GM23338 (cell line): ENCODE measurements around the gene NXN. TPM values are rescaled to one million over a fixed set of nuclear protein-coding genes. Genes with fewer than 3 reads are reported as not detected.

Experiments
- ATAC-seq: fragments of 200-7000 bp; cut with Tn5 transposase; 3 replicates; pipeline ENCODE4 v1.9.1; 2020
- DNase-seq: peaks from one replicate; pipeline ENCODE4 v3.0.0-alpha.2; 2015; ENCODE audit warnings: low spot score
- H2AFZ ChIP-seq: fragments of 200-600 bp; sonication (generic); 2 replicates; pipeline ENCODE4 v1.8.0; 2016; ENCODE audit warnings: antibody characterized with exemption, mild to moderate bottlenecking, moderate library complexity
- H3F3A ChIP-seq: fragments of 200-600 bp; sonication (generic); replicated peaks from 2 replicates; pipeline ENCODE4 v1.8.0; 2017; ENCODE audit warnings: antibody characterized with exemption, mixed run types, low read depth
- H3K27ac ChIP-seq: fragments of 200-600 bp; sonication (generic); 2 replicates; pipeline ENCODE4 v1.6.1; 2016; ENCODE audit warnings: low read depth
- H3K27me3 ChIP-seq: fragments of 200-600 bp; sonication (generic); 2 replicates; pipeline ENCODE4 v1.8.0; 2016; ENCODE audit warnings: mild to moderate bottlenecking, mixed run types, moderate library complexity; ENCODE audit not compliant: insufficient read depth
- H3K36me3 ChIP-seq: fragments of 200-600 bp; sonication (generic); 2 replicates; pipeline ENCODE4 v1.8.0; 2016; ENCODE audit warnings: mild to moderate bottlenecking; ENCODE audit not compliant: insufficient read depth
- H3K4me1 ChIP-seq: fragments of 200-600 bp; sonication (generic); 2 replicates; pipeline ENCODE4 v1.8.0; 2016; ENCODE audit warnings: mild to moderate bottlenecking, moderate library complexity; ENCODE audit not compliant: insufficient read depth
- H3K4me2 ChIP-seq: fragments of 200-600 bp; sonication (generic); 2 replicates; pipeline ENCODE4 v1.7.1; 2017; ENCODE audit warnings: mixed run types
- H3K4me3 ChIP-seq: fragments of 200-600 bp; sonication (generic); 2 replicates; pipeline ENCODE4 v1.6.1; 2016; ENCODE audit warnings: mixed run types
- H3K79me2 ChIP-seq: fragments of 200-600 bp; sonication (generic); replicated peaks from 2 replicates; pipeline ENCODE4 v1.8.0; 2017; ENCODE audit warnings: mild to moderate bottlenecking; ENCODE audit not compliant: insufficient read depth
- H3K9me2 ChIP-seq: fragments of 200-600 bp; sonication (generic); 2 replicates; pipeline ENCODE4 v1.8.0; 2017; ENCODE audit not compliant: insufficient read depth
- H4K20me1 ChIP-seq: fragments of 200-600 bp; sonication (generic); replicated peaks from 2 replicates; pipeline ENCODE4 v1.8.0; 2017; ENCODE audit warnings: mild to moderate bottlenecking; ENCODE audit not compliant: insufficient read depth
- H3K27ac Mint-ChIP-seq: 2 replicates; pipeline ENCODE4 v1.8.0; 2020; ENCODE audit warnings: inconsistent platforms, mild to moderate bottlenecking, moderate library complexity, mixed read lengths
- H3K27me3 Mint-ChIP-seq: 3 replicates; pipeline ENCODE4 v1.8.0; 2022; ENCODE audit warnings: low read depth, mild to moderate bottlenecking, moderate library complexity, mixed read lengths, inconsistent platforms; ENCODE audit not compliant: insufficient read depth, poor library complexity
- H3K36me3 Mint-ChIP-seq: 3 replicates; pipeline ENCODE4 v1.8.0; 2021; ENCODE audit warnings: low read depth, mild to moderate bottlenecking, inconsistent platforms, moderate library complexity, mixed read lengths
- H3K4me1 Mint-ChIP-seq: 3 replicates; pipeline ENCODE4 v1.8.0; 2020; ENCODE audit warnings: mild to moderate bottlenecking, inconsistent platforms, mixed read lengths
- H3K4me3 Mint-ChIP-seq: 3 replicates; pipeline ENCODE4 v1.8.0; 2021; ENCODE audit warnings: moderate library complexity, mild to moderate bottlenecking, inconsistent platforms, mixed read lengths
- H3K9me3 Mint-ChIP-seq: 3 replicates; pipeline ENCODE4 v1.8.0; 2020; ENCODE audit warnings: moderate library complexity, mild to moderate bottlenecking, inconsistent platforms, mixed read lengths
- CREB1 ChIP-seq: fragments of 250-450 bp; sonication (Bioruptor Pico); IDR thresholded peaks from 2 replicates; pipeline ENCODE4 v1.5.0; 2020; ENCODE audit warnings: low read depth, mild to moderate bottlenecking, moderate library complexity
- EZH2 ChIP-seq: fragments of 200-600 bp; sonication (generic); IDR thresholded peaks from one replicate; pipeline ENCODE4 v1.8.0; 2017; ENCODE audit warnings: antibody characterized with exemption, mild to moderate bottlenecking, low read depth; ENCODE audit not compliant: unreplicated experiment
- EZH2phosphoT487 ChIP-seq: fragments of 200-600 bp; sonication (generic); IDR thresholded peaks from one replicate; pipeline ENCODE4 v1.8.1; 2018; ENCODE audit warnings: antibody characterized with exemption; ENCODE audit not compliant: unreplicated experiment
- JUNB ChIP-seq: IDR thresholded peaks from one replicate; pipeline ENCODE4 v1.6.1; 2016; ENCODE audit warnings: antibody characterized with exemption; ENCODE audit not compliant: unreplicated experiment
- NANOG ChIP-seq: IDR thresholded peaks from 2 replicates; pipeline ENCODE4 v1.6.1; 2016; ENCODE audit warnings: antibody characterized with exemption, borderline replicate concordance
- POLR2AphosphoS5 ChIP-seq: IDR thresholded peaks from 2 replicates; pipeline ENCODE4 v1.6.1; 2016; ENCODE audit warnings: antibody characterized with exemption, low read depth
- STAT1 ChIP-seq: IDR thresholded peaks from one replicate; pipeline ENCODE4 v1.6.1; 2016; ENCODE audit warnings: antibody characterized with exemption; ENCODE audit not compliant: unreplicated experiment
- ZNF114 ChIP-seq: fragments of 250-450 bp; sonication (Bioruptor Pico); IDR thresholded peaks from 2 replicates; pipeline ENCODE4 v1.5.0; 2020; ENCODE audit warnings: mild to moderate bottlenecking, moderate library complexity
- ZNF331 ChIP-seq: fragments of 250-450 bp; sonication (Bioruptor Pico); IDR thresholded peaks from 2 replicates; pipeline ENCODE4 v1.5.0; 2020; ENCODE audit warnings: low read depth, mild to moderate bottlenecking, moderate library complexity
- ZNF462 ChIP-seq: fragments of 250-450 bp; sonication (Bioruptor Pico); IDR thresholded peaks from 2 replicates; pipeline ENCODE4 v1.5.0; 2020; ENCODE audit warnings: mild to moderate bottlenecking, moderate library complexity
- polyA plus RNA-seq: library from polyadenylated mRNA; unstranded; fragments of >200 nt; fragmentation: Nextera tagmentation; extraction: Ambion mirVana; gene quantifications from 2 replicates; pipeline ENCODE4 v1.2.1, GENCODE V29; 2016
- total RNA-seq: library from RNA; depleted of rRNA; stranded (reverse); fragments of >200 nt; shearing (Covaris generic); gene quantifications from 2 replicates; pipeline ENCODE4 v1.2.3, GENCODE V29; 2014
- TF ChIP-seq, protein P1 (sequence below): IDR thresholded peaks from one replicate; pipeline ENCODE4 v1.6.1; 2018; ENCODE audit warnings: antibody characterized with exemption; ENCODE audit not compliant: unreplicated experiment
- TF ChIP-seq, protein P2 (sequence below): IDR thresholded peaks from 2 replicates; pipeline ENCODE4 v1.6.1; 2016; ENCODE audit warnings: antibody characterized with exemption
- TF ChIP-seq, protein P3 (sequence below), 2 experiments: fragments of 200-600 bp in 1 of 2; sonication (generic) in 1 of 2; conservative IDR thresholded peaks; 2 replicates each; pipeline versions ENCODE4 v1.5.1 to v1.6.1; 2016 to 2017; ENCODE audit warnings: antibody characterized with exemption in 2 of 2, low read depth in 2 of 2, mild to moderate bottlenecking in 2 of 2, moderate library complexity in 1 of 2

NXN gene
- total and polyA plus RNA-seq, 2 experiments from 2014 or later = 31.8 to 105 TPM

DNA sequence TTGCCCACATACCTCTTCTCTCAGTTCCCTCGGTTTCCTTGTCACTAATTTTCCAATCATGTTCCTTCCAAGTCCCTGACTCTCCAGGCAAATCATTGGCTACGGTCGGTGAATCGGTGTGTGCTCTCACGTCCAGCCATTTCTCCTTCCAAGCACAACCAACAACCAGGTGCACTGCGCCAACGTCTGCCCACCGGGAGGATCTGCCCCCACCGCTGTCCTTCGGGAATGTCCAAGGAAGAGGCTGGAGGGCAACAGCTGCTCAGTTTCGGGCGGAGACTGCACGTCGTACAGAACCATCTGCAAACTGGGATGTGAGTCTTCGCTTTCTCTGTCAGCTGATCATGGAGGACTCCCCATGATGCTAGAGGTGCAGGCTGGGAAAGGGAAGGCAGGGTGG is 8.4 kb upstream of the NXN start:
- Histone ChIP-seq H3K27me3 (no peaks in the 10 kb centered on the region), H4K20me1 (no peaks in the 10 kb centered on the region), H2AFZ (no peak overlapping the region), H3F3A (no peaks in the 10 kb centered on the region), H3K36me3 (no peaks in the 10 kb centered on the region), H3K4me2 (no peak overlapping the region), H3K27ac (no peak overlapping the region), H3K4me1 (no peaks in the 10 kb centered on the region), H3K4me3 (no peak overlapping the region), H3K79me2 (no peaks in the 10 kb centered on the region), H3K9me2 (no peaks in the 10 kb centered on the region)
- Mint-ChIP-seq H3K4me3 (no peak overlapping the region), H3K4me1 (no peaks in the 10 kb centered on the region), H3K27ac (no peak overlapping the region), H3K36me3 (no peaks in the 10 kb centered on the region; the same call in 2 of the 3 replicates), H3K9me3 (peaks cover 8% of the 10 kb centered on the region; the same call in 2 of the 3 replicates), H3K27me3 (peaks cover 9% of the 10 kb centered on the region)
- ATAC-seq = no peak
- TF ChIP-seq, protein P1, sequence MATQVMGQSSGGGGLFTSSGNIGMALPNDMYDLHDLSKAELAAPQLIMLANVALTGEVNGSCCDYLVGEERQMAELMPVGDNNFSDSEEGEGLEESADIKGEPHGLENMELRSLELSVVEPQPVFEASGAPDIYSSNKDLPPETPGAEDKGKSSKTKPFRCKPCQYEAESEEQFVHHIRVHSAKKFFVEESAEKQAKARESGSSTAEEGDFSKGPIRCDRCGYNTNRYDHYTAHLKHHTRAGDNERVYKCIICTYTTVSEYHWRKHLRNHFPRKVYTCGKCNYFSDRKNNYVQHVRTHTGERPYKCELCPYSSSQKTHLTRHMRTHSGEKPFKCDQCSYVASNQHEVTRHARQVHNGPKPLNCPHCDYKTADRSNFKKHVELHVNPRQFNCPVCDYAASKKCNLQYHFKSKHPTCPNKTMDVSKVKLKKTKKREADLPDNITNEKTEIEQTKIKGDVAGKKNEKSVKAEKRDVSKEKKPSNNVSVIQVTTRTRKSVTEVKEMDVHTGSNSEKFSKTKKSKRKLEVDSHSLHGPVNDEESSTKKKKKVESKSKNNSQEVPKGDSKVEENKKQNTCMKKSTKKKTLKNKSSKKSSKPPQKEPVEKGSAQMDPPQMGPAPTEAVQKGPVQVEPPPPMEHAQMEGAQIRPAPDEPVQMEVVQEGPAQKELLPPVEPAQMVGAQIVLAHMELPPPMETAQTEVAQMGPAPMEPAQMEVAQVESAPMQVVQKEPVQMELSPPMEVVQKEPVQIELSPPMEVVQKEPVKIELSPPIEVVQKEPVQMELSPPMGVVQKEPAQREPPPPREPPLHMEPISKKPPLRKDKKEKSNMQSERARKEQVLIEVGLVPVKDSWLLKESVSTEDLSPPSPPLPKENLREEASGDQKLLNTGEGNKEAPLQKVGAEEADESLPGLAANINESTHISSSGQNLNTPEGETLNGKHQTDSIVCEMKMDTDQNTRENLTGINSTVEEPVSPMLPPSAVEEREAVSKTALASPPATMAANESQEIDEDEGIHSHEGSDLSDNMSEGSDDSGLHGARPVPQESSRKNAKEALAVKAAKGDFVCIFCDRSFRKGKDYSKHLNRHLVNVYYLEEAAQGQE = no peak
- TF ChIP-seq EZH2phosphoT487 = no peak
- TF ChIP-seq POLR2AphosphoS5 = no peak
- TF ChIP-seq, protein P2, sequence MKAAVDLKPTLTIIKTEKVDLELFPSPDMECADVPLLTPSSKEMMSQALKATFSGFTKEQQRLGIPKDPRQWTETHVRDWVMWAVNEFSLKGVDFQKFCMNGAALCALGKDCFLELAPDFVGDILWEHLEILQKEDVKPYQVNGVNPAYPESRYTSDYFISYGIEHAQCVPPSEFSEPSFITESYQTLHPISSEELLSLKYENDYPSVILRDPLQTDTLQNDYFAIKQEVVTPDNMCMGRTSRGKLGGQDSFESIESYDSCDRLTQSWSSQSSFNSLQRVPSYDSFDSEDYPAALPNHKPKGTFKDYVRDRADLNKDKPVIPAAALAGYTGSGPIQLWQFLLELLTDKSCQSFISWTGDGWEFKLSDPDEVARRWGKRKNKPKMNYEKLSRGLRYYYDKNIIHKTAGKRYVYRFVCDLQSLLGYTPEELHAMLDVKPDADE = no peak
- TF ChIP-seq CREB1 (CRISPR knock-in tag) = no peak
- TF ChIP-seq, protein P3, sequence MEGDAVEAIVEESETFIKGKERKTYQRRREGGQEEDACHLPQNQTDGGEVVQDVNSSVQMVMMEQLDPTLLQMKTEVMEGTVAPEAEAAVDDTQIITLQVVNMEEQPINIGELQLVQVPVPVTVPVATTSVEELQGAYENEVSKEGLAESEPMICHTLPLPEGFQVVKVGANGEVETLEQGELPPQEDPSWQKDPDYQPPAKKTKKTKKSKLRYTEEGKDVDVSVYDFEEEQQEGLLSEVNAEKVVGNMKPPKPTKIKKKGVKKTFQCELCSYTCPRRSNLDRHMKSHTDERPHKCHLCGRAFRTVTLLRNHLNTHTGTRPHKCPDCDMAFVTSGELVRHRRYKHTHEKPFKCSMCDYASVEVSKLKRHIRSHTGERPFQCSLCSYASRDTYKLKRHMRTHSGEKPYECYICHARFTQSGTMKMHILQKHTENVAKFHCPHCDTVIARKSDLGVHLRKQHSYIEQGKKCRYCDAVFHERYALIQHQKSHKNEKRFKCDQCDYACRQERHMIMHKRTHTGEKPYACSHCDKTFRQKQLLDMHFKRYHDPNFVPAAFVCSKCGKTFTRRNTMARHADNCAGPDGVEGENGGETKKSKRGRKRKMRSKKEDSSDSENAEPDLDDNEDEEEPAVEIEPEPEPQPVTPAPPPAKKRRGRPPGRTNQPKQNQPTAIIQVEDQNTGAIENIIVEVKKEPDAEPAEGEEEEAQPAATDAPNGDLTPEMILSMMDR (conservative IDR thresholded peaks at IDR 0.05; ENCODE audit: low read depth in 2 of 2) = no peak
- TF ChIP-seq ZNF331 (CRISPR knock-in tag) = no peak
- TF ChIP-seq NANOG = no peak
- TF ChIP-seq ZNF462 = no peak
- no peak for TF ChIP-seq JUNB
- TF ChIP-seq EZH2 = no peak
- no peak for TF ChIP-seq ZNF114 (CRISPR knock-in tag)
- TF ChIP-seq STAT1 = no peak
- DNase-seq = no peak
